Occipital lobe (tissue), 2 donors: ENCODE measurements around the gene SCPEP1. TPM values are rescaled to one million over a fixed set of nuclear protein-coding genes. Genes with fewer than 3 reads are reported as not detected.

Source experiments
- DNase-seq: peaks from one replicate; lab custom pipeline; 2025; lab: John Stamatoyannopoulos, UW
- total RNA-seq: library from RNA; depleted of rRNA; stranded (reverse); fragments of >200 nt; gene quantifications from one replicate; pipeline ENCODE4 v1.2.3, GENCODE V29; 2014

SCPEP1 gene
- total RNA-seq, 1 donor from 2014 or later = 5.6 TPM

DNA sequence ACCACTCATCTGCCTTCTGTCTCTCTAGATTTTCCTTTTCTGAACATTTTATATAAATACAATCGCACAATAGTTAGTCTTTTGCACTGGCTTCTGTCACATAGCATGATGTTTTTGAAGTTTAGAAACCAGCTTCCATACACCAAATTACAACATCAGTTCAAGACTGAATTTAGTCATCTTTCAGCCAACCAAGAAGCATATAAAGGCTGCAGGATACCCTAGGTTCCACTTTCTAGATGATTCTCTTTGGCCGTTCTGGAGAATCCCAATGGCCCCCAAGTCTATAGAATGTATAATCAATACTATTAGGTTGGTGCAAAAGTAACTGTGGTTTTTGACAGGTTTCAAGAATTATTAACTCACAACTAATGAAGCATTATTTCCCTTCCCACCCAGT, 19.4 kb downstream of the SCPEP1 start:
- no peak for DNase-seq

DNA sequence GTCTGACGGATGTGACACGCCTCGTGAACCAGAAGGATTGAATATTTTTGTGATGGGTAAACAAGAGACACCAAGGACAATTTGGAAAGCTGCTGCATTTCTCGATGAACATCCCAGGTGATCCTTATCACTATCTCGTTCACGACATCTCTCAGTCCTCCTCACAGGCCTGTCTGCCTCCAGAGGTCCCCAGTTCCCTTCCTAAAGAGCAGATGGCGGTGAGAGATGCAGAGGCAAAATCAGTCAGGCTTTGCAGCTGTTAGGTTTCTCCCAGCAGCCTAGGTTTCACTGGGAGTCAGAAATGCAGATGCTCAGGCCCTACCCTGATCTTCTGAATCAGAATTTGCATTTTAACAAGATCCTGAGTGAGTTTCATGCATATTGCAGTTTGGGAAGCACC, 23.6 kb downstream of the SCPEP1 start:
- no peak for DNase-seq

DNA sequence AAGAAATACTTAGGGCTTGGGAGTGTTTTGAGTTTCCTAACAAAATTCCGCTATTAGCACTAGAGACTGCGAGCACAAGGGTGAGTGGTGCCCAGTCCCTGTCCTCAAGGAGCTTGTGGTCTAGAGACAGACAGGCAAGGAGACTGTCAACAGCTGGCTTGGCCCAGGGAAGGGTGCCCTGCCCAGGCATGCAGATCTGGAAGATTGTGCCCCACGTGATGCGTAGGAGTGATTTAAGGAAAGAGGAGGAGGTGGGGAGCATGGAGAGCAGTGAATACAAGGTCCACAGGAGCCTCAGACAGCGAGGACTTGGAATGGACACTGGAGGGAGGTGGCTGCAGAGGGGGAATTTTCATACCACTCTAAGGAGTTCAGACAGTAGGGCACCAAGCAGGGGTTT, 25.0 kb downstream of the SCPEP1 start:
- no peak for DNase-seq

DNA sequence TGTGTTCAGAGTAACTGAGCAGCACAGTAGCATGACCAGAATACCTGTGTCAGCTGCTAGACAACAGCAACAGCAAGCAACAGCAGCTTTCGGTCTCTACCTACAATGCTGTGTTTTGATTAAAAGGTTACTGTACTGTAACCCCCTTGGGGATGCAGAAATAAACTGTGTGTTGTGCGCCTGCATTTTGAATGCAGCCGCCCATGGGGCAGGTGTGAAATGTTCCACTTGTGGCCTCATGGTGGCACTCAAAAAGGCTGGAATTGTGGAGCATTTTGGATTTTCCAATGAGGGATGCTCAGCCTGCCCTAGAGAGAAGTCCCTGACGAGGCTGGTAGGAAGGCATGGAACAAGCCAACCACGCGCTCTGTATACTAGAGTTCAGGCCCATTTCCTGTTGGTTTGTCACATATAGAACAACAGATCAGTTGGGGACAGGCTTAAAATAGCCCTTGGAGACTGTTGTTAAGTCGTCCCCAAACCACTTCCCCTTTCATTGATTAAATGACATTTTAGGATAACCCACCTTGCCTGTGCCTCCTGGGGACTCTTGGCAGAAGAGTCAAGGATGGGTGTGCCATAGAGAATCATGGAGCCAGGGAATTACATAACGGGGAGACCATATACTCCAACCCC, 27.1 kb downstream of the SCPEP1 start:
- no peak for DNase-seq

DNA sequence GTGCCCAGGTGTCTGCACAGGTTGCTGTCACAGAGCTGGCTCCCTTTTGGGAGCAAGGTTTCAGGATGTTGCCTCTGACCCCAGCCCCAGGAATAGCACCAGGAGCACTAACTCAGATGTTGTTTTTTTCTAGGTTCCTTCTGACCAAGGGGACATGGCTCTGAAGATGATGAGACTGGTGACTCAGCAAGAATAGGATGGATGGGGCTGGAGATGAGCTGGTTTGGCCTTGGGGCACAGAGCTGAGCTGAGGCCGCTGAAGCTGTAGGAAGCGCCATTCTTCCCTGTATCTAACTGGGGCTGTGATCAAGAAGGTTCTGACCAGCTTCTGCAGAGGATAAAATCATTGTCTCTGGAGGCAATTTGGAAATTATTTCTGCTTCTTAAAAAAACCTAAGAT, 28.1 kb downstream of the SCPEP1 start:
- DNase-seq = no peak

DNA sequence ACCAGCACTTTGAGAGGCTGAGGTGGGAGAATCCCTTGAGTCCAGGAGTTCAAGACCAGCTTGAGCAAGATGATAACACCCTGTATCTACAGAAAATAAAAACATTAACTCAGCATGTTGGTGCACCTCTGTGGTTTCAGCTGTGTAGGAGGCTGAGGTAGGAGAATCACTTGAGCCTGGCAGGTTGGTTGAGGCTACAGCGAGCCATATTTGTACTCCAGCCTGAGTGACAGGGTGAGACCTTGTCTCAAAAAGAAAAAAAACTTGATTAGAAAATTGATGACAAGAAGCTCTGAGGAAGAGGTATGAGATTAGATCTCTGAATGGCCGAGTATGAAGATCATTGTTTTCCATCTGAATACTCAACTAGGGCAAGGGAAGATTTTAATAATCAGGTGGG, 31.0 kb downstream of the SCPEP1 start:
- no peak for DNase-seq

DNA sequence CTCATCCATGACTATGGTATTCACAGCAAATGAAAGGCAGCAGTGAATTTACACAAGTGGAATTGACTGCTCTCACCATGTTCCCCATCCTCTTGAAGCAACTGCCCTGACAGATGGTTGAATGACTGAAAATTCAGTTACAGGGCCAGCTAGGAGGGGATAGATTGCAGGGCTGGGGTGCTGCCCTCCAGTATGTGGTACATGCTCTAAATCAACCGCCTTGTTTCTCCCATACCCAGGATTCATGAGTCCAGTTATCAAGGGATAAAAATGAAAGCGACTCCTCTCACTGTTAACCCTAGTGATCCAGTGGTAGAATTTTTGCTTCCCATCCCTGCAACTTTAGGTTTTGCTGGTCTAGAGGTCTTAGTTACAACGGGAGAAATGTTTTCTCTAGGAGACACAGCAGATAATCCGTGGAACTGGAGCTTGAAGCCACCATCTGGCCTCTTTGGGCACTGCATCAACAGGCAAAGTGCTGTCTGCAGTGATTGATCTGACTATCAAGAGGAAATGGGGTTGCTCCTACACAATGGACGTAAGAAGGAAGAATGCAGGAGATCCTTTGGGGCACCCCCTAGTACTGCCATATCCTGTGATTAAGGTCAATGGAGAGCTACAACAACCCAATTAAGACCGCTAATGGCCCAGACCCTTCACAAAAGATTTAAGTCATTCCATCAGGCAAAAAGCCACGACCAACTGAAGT, 32.0 kb downstream of the SCPEP1 start:
- DNase-seq = no peak

DNA sequence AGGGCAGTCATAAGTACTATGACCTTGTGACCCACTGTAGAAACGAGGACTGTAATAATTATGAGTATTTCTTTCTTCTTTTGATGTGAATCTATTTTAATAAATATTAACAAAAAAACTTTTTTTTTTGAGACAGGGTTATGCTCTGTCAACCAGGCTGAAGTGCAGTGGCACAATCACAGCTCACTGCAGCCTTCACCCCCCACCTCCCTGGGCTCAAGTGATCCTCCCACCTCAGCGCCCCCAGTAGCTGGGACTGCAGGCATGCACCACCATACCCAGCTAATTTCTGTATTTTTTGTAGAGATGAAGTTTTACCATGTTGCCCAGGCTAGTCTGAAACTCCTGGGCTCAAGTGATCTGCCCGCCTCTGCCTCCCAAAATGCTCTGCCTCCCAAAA, 32.6 kb downstream of the SCPEP1 start:
- no peak for DNase-seq

DNA sequence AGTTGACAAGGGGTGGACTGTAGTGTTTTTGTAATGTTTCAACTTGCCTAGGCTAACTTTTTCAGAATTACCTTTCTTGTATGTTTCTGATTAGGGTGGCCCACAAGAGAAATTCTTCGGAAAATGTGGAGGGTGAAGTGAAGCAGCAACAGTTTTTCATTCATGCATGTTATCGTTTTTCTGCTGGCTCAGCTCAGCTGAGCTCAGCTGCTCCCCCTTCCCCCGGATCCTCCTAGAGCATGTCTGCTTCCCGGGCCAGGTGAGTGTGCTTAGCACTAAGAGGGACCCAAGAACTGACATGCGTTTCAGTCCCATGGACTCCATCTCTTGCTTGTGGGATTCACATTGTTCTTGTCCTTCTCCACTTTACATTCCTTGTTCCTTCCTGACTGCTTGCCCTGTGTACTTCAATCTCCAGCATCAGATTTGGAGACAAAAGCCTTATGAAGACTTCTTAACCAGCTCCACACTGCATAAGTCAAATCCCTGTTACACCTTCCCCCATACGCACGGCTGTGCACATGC, 33.6 kb downstream of the SCPEP1 start:
- DNase-seq = no peak

DNA sequence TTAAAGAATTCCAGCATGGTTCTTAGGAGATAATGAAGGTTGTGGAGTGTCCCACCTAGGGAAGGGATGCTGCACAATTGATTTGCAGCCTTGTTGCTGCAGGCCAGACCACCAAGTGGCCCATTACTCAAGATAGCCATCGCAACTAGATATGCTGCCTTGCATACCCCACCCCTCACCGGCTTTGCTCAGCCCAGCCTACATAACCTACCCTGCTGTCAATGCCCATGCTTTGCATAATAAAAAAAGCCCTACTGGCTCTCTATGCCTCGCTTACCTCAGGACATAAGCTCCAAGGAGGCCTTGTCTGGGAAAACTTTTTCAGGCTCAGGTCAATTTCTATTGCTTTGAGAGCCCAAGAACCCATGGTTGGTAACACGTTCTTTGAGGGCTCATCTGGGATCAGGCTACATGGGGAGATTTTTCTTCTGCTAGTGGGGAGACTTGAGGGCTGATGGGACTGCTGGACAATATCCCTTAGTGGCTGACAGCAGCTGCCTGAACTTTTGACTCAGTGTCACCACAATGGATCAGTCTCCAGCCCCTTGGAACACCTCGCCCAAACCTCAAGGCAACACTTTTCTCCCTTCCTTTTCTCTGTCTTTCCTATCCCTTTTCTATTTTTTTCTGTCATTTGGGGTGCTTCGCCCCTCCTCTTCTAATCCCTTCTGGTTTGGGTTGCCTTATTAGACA, 38.3 kb downstream of the SCPEP1 start:
- no peak for DNase-seq

DNA sequence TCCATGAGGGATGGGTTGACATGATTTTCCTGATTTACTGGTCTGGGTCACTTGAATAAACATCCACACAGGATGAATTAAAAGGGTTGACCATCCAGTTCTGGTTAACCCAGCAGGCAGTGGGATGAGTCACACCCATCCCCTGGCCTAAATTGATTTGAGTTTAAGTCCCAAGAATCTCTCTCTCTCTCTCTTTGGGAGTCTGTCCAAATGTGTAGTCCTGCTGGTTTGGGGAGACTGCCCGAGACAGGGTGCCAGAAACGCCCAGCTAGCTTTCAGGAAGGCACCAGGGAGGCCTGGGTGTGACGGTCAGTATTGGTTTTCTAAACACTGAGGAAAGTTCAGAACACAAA, 38.8 kb downstream of the SCPEP1 start:
- no peak for DNase-seq

DNA sequence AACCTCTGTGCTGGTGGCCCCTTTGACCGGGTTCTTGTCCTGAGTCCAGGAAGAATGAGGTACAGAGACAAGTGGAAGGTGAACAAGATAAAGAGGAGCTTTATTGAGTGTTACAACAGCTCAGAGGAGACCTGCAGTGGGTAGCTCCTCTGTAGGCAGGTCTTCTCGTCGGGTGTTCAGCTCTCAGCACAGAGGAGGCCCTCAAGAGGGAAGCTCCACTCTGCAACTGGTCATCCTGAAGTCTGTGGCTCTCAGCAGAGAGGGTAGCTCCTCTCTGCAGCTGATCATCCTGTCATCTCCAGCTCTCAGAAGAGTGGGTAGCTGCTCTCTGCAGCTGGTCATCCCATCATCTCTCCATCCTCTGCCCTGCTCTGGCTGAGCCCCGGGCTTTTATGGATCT, 39.7 kb downstream of the SCPEP1 start:
- DNase-seq = no peak

DNA sequence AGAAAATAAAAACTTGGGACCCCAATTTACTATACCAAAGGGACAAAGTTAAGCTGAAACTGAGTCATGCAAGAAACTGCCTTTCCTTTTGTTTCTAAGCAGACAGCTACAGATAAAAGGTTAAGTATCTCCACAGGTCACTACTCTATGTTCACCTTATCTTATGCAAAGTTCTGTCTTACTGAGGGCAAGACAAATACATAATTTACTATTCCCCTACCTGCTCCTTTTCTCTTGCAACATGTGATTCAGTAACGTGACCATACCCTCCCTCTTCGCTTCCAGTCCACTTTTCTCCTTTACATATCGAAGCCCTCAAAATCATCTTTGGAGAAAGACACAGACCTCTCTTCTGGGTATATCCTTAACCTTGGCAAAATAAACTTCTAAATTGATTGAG, 42.3 kb downstream of the SCPEP1 start:
- no peak for DNase-seq

DNA sequence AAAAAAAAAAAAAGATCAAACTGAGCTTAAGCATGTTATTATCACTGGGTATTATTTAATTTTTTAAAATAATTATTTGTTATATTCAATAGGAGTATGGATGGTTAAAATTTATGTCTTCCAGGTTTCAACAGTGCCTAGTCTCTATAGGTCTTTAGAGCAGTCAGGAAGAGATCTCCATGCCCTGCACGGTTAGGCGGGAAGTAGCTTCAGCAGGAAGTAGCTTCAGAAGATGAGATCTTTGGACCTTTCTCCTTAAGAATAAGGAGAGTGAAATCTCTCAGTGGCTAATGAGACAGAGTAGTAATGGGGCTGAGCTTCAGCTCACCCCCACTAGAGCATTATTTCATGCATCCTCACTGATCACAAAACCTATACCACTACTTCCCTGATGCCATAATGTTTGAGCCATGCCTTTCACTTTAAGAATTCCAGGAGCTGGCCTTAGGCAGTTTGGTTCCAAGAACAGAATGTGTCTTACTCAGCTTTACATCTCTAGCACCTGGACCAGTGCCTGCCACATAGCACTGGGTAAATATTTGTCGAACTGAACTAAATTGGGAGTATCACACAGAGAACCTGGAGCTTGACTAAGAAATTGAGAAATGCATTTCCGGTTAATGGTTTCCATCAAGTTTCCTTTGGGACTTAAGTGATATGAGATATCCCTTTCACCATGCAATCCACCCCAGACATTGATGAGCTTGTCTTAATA, 43.5 kb downstream of the SCPEP1 start:
- no peak for DNase-seq

DNA sequence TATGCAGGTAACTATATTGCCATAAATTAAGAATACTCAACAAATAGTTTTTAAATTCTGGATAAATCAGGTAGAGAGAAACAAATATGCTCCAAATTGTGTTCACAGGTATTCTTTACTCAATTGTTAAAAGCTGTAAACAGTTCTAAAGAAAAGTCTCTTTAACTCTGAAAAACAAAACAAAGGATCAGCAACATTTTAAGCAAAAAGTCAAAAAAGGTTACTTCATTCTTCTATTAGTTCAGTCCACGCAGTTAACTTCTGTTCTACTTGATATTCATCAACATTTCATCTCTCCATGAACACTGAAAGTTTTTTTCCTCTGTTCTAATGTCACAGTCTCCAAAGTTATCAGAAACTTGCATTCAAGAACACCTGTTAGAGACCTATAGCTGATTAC, 47.9 kb downstream of the SCPEP1 start:
- no peak for DNase-seq

DNA sequence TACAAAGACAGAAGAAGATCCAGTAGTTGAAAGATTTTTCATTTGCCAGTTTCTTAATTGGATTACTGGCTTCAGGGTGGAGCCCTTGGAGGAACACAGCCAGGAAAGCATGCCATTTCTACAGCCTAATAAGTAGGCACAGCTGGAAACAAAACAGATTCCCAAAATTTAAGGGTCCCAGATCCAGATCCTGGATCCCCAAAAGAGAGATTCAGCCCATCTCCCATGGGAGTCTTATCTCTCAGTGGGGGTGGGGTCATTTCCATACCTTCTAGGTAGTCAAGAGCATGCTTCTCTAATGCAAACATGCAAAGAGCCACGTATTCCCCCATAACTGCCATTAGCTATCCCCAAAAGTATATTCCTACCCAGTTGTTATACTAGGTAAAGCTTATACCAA, 49.9 kb downstream of the SCPEP1 start:
- DNase-seq = no peak

DNA sequence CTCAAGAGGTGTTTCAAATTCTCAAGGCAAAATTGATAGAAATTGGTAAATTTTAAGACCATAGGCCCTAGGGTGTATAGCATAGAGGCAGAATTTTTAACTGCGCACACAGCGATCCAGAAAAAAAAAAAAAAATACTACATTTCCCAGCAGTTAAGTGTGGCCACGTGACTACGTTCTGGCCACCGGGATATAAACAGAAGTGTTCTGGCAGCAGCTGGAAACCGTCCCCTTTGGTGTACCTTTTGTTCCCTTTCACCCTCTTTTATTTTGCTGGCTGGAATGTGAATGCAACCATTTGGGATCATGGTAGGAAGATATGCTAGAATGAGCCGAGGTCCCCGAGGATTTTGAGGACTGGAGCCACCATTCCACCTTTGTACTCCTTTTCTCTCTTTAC, 54.4 kb downstream of the SCPEP1 start:
- DNase-seq = no peak

DNA sequence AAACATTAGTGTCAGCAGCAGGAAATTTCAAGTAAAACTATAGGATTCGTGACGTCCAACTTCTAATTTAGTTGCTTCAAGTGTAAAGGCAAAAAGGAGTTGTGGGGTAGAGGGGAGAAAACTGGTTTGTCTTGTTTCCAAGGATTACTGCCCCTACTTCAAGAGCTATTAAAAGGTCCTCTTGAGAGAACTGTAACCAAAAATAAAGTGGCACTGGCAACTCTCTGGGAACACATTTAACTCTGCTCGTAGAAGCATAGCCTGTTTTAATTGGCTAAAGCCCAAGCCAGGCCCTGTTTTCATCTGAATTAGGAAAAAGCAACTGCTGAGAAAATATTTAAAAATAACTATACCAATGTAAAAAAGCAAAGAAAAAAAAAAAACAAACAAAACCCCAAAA, 55.4 kb downstream of the SCPEP1 start:
- no peak for DNase-seq

DNA sequence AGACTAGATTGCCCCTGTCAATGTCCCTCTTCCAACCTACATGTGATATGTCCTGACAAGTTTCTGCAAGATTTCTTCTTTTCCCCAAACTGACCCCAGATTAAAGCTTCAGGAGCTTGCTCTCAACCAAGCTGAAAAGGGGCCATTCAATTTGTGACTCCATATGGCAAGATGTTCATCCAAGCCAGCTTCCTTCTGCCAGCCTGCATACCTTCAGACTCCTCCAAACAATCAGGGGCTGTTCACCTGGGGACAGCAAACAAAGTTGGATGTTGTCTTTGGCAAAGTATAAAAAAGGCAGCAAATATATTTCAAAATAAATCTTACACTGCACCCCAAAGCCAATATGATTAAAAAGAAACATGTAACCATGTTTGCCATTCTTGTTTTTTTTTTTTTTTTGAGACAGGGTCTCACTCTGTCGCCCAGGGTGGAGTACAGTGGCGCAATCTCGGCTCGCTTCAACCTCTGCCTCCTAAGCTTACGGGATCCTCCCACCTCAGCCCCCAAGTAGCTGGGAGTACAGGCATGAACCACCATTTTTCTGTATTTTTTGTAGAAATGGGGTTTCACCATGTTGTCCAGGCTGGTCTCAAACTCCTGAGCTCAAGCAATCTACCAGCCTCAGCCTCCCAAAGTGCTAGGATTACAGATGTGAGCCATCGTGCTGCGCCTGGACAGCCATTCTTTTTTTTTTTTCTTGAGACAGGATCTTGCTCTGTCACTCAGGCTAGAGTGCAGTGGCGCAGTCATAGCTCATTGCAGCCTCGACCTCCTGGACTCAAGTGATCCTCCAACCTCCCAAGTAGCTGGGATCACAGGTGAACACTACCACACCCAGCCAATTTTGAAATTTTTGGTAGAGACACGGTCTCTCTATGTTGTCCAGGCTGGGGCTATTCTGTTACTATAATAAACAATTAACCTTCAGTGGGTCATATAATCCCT, 57.1 kb downstream of the SCPEP1 start:
- no peak for DNase-seq

DNA sequence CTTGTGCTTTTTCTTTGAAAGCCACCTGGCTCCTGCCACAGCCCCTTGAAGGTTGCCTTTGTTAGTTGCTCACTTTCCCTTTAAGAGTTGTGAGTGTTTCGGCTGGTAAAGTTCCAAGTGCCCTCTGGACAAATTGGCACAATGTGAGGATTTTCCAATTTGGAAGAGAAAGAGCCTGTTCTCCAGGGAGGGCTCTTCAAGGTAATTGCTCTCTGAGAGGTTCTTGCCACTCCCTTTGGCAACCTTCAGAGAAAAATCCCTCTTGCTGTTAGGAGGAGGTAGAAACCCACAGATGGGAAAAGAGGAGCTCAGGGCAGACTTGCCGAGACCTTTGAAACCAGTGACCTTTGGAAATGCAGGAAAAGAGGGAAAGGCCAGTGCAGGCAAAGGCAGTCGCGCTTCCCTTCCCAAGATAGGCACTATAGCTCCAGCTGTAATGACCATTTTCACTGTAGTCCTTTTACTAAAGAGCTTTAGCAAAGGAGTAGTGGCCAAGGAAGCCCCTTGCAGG, 58.1 kb downstream of the SCPEP1 start:
- DNase-seq = no peak

DNA sequence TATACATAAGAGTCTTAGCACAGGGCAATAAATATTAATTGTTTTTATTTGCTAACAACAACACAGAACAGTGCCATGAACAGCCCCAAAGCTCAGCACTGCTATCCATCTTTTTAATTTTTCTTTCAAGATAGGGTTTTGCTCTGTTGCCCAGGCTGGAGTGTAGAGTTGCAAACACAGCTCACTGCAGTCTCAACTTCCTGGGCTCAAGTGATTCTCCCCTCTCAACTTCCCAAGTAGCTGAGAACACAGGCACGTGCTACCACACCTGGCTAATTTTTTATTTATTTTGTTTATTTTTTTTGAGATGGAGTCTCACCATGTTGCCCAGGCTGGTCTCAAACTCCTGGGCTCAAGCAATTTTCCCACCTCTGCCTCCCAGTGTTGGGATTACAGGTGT, 59.5 kb downstream of the SCPEP1 start:
- DNase-seq = no peak
